ENCODE data around the gene EIF2S3B.

EIF2S3B gene

DNA sequence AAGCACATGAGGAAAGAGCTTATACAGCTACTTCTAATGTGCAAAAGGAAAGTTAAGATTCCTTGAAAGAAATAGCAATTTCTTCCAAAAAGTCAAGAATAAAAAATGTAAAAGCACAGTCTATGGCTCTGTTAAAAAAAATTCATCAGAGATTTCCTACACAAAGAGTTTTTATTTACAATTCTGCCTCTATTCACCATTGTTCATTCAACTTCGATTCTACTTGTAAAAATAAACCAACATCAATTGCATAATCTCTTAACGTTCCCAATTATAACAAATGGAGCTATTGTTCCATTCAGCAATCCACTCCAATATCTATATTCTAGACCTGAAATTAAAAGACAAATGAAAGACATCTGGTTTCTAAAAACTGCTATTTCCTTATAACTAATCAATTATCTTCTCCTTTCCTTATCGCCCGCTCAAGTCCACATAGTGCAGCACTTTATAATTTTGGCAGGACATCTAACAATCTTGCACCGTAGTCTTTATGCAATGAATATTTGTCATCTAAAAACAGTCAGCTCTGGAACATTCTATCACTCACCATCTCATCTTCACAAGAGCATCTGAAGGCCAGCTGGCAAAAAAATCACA lies 6.2 kb downstream of the EIF2S3B start:
- no peak overlapping the region for H3K27ac Mint-ChIP-seq (ENCODE audit: low read depth)
- H3K27me3 Mint-ChIP-seq, result no peaks in the 10 kb centered on the region
- no peak for ATAC-seq (replicated peaks; ENCODE audit: extremely low read depth, poor library complexity, severe bottlenecking)
- H3K9me3 Mint-ChIP-seq, result no peaks in the 10 kb centered on the region
- H3K4me1 Mint-ChIP-seq, result no peaks in the 10 kb centered on the region
- no peaks in the 10 kb centered on the region for H3K36me3 Mint-ChIP-seq (ENCODE audit: insufficient read depth)
- DNase-seq (ENCODE audit: low spot score in 2 of 2), result no peak
- H3K4me3 Mint-ChIP-seq, result no peak overlapping the region

DNA sequence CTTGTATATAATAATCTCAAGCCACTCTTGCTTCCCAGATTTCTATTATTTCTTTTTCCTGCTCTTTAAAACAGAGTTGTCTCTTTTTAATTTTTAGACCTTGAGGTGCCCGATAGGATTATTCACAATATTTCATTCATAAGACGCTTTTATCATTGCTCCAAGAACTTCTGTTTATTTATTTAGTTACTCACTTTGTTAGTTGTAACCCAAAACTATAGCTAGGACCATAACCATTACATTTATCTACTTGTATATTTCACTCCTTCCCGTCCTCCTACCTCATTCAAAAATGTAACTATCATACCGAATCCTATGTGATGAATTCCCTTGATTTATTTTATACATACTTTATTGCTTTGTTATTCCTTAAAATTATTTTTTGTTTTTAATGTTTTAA lies 7.1 kb downstream of the EIF2S3B start:
- DNase-seq (ENCODE audit: low spot score in 2 of 2) (no peak), ATAC-seq (replicated peaks; ENCODE audit: extremely low read depth, poor library complexity, severe bottlenecking) (no peak)
- Mint-ChIP-seq H3K4me3 (no peak overlapping the region), H3K27ac (ENCODE audit: low read depth) (no peak overlapping the region), H3K27me3 (no peaks in the 10 kb centered on the region), H3K9me3 (no peaks in the 10 kb centered on the region), H3K36me3 (ENCODE audit: insufficient read depth) (no peaks in the 10 kb centered on the region), H3K4me1 (no peaks in the 10 kb centered on the region)

DNA sequence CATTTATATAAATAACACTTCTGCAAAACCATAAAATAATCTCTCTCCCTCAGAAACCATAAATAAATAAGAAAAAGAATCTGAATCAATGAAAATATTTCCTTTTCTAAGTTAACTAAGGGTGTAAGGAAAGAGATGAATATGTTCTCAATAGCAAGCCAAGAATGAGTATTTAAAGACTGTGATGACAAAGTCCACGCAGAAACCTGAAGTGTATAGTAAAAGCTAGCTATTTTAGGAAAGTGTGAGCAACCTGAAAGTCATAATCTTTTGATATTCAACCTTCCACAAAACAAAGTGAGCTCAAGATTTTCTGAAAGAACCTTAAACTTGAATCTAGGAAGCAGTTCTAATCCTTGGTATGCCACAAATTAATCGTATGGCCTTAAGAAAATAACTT lies 15.9 kb downstream of the EIF2S3B start:
- H3K27ac Mint-ChIP-seq (ENCODE audit: low read depth), result no peak overlapping the region
- no peak for ATAC-seq (replicated peaks; ENCODE audit: extremely low read depth, poor library complexity, severe bottlenecking)
- H3K27me3 Mint-ChIP-seq, result no peaks in the 10 kb centered on the region
- no peaks in the 10 kb centered on the region for H3K4me1 Mint-ChIP-seq
- no peak overlapping the region for H3K4me3 Mint-ChIP-seq
- no peaks in the 10 kb centered on the region for H3K9me3 Mint-ChIP-seq
- H3K36me3 Mint-ChIP-seq (ENCODE audit: insufficient read depth), result no peaks in the 10 kb centered on the region
- DNase-seq (ENCODE audit: low spot score in 2 of 2), result no peak

GRCh38 chr12:10528174-10528953 lies 22.7 kb downstream of the EIF2S3B start:
- H3K27ac Mint-ChIP-seq (ENCODE audit: low read depth), result no peak overlapping the region
- H3K4me1 Mint-ChIP-seq, result peaks cover 6% of the 10 kb centered on the region
- ATAC-seq (replicated peaks; ENCODE audit: extremely low read depth, poor library complexity, severe bottlenecking) (no peak), DNase-seq (ENCODE audit: low spot score in 2 of 2) (no peak)
- H3K9me3 Mint-ChIP-seq, result no peaks in the 10 kb centered on the region
- peaks cover 3% of the 10 kb centered on the region for H3K36me3 Mint-ChIP-seq (ENCODE audit: insufficient read depth)
- no peak overlapping the region for H3K4me3 Mint-ChIP-seq
- no peaks in the 10 kb centered on the region for H3K27me3 Mint-ChIP-seq

DNA sequence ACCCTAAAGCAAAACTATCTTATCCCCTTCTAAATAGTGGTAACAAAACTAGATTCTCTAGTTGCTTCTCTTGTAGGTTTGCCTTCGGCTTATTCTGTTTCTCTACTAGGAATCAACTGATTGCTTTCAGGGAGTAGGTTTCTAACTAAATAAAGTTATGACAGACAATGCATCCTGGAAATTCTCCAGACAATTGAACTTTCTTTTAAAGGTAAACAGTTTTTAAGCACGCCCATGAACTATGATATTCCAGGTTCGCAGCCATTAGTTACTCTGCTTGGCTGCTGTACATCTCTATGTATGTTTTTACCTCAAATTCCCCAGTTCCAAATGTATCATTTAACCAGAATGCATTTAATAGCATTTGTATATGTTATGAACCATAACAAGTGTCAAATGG lies 23.9 kb downstream of the EIF2S3B start:
- DNase-seq (ENCODE audit: low spot score in 2 of 2), result no peak
- peaks cover 6% of the 10 kb centered on the region for H3K4me1 Mint-ChIP-seq
- H3K9me3 Mint-ChIP-seq, result no peaks in the 10 kb centered on the region
- no peak for ATAC-seq (replicated peaks; ENCODE audit: extremely low read depth, poor library complexity, severe bottlenecking)
- no peak overlapping the region for H3K4me3 Mint-ChIP-seq
- no peaks in the 10 kb centered on the region for H3K27me3 Mint-ChIP-seq
- H3K27ac Mint-ChIP-seq (ENCODE audit: low read depth), result no peak overlapping the region
- H3K36me3 Mint-ChIP-seq (ENCODE audit: insufficient read depth), result peaks cover 4% of the 10 kb centered on the region

DNA sequence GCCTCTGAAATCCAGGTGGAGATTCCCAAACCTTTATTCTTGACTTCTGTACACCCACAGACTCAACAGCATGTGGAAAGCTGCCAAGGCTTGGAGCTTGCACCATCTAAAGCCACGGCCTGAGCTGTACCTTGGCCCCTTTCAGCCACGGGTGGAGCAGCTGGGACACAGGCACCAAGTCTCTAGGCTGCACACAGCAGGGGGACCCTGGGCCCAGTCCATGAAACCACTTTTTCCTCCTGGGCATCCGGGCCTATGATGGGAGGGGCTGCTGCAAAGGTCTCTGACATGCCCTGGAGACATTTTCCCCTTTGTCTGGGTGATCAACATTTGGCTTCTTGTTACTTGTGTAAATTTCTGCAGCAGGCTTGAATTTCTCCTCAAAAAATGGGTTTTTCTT lies 32.0 kb downstream of the EIF2S3B start:
- Mint-ChIP-seq H3K27me3 (no peaks in the 10 kb centered on the region), H3K9me3 (no peaks in the 10 kb centered on the region), H3K4me1 (peaks cover 15% of the 10 kb centered on the region), H3K27ac (ENCODE audit: low read depth) (no peak overlapping the region), H3K36me3 (ENCODE audit: insufficient read depth) (peaks cover 4% of the 10 kb centered on the region), H3K4me3 (no peak overlapping the region)
- ATAC-seq (replicated peaks; ENCODE audit: extremely low read depth, poor library complexity, severe bottlenecking) (no peak), DNase-seq (ENCODE audit: low spot score in 2 of 2) (no peak)

DNA sequence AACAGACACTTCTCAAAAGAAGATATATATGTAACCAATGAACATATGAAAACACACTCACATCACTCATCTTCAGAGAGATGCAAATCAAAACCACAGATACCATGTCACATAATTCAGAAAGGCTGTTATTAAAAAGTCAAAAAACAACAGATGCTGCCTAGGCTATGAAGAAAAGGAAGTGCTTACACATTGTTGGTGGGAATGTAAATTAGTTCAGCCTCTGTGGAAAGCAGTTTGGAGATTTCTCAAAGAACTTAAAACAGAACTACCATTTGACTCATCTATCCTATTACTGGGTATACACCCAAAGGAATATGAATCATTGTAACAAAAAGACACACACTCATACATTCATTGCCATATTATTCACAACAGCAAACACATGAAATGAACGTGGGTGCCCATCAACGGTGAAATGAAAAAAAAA lies 35.1 kb downstream of the EIF2S3B start:
- peak; percentile 84 for ATAC-seq (replicated peaks; ENCODE audit: extremely low read depth, poor library complexity, severe bottlenecking)
- Mint-ChIP-seq H3K36me3 (ENCODE audit: insufficient read depth) (no peaks in the 10 kb centered on the region), H3K27me3 (no peaks in the 10 kb centered on the region), H3K4me3 (no peak overlapping the region), H3K27ac (ENCODE audit: low read depth) (peak overlapping the region; percentile 62), H3K9me3 (no peaks in the 10 kb centered on the region), H3K4me1 (peaks cover 15% of the 10 kb centered on the region)
- no peak for DNase-seq (ENCODE audit: low spot score in 2 of 2)

- H3K27ac Mint-ChIP-seq (ENCODE audit: low read depth), result no peak overlapping the region
- no peaks in the 10 kb centered on the region for H3K27me3 Mint-ChIP-seq
- no peak for ATAC-seq (replicated peaks; ENCODE audit: extremely low read depth, poor library complexity, severe bottlenecking)
- no peaks in the 10 kb centered on the region for H3K36me3 Mint-ChIP-seq (ENCODE audit: insufficient read depth)
- peaks cover 24% of the 10 kb centered on the region for H3K4me1 Mint-ChIP-seq
- H3K9me3 Mint-ChIP-seq, result no peaks in the 10 kb centered on the region
- no peak overlapping the region for H3K4me3 Mint-ChIP-seq
- no peak for DNase-seq (ENCODE audit: low spot score in 2 of 2)
Measured at GRCh38 chr12:10543499-10543898, 37.8 kb downstream of the EIF2S3B start.

DNA sequence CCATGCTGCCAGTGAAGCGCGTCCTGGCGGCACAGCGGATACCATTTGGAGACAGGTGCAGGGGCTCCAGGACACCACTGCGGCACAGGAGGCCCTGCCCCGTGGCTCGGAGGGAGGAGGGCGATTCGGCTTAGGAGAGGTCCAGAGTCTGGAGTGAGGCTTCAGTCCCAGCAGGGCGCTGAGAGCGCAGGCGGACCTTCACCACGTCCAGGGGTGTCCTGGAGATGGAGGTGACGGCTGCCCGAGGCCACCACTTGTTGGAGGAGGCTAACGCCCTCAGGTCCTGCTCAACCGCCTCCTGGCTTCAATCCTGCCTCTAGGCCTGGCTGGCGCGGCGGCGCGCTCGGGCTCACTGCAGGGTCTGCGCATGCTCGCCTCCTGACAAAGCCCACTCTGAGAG lies 45.7 kb downstream of the EIF2S3B start:
- ATAC-seq (replicated peaks; ENCODE audit: extremely low read depth, poor library complexity, severe bottlenecking) (no peak), DNase-seq (ENCODE audit: low spot score in 2 of 2) (no peak)
- no peak overlapping the region for H3K27ac Mint-ChIP-seq (ENCODE audit: low read depth)
- peaks cover 46% of the 10 kb centered on the region for H3K4me1 Mint-ChIP-seq
- no peak overlapping the region for H3K4me3 Mint-ChIP-seq
- no peaks in the 10 kb centered on the region for H3K27me3 Mint-ChIP-seq
- peaks cover 19% of the 10 kb centered on the region for H3K36me3 Mint-ChIP-seq (ENCODE audit: insufficient read depth)
- H3K9me3 Mint-ChIP-seq, result no peaks in the 10 kb centered on the region

GRCh38 chr12:10553148-10553547 lies 47.5 kb downstream of the EIF2S3B start:
- Mint-ChIP-seq H3K27ac (ENCODE audit: low read depth) (peak overlapping the region; percentile 98), H3K4me3 (peak overlapping the region; percentile 80), H3K4me1 (peaks cover 52% of the 10 kb centered on the region), H3K36me3 (ENCODE audit: insufficient read depth) (peaks cover 29% of the 10 kb centered on the region), H3K9me3 (no peaks in the 10 kb centered on the region), H3K27me3 (no peaks in the 10 kb centered on the region)
- DNase-seq (ENCODE audit: low spot score in 2 of 2) (no peak), ATAC-seq (replicated peaks; ENCODE audit: extremely low read depth, poor library complexity, severe bottlenecking) (no peak)

DNA sequence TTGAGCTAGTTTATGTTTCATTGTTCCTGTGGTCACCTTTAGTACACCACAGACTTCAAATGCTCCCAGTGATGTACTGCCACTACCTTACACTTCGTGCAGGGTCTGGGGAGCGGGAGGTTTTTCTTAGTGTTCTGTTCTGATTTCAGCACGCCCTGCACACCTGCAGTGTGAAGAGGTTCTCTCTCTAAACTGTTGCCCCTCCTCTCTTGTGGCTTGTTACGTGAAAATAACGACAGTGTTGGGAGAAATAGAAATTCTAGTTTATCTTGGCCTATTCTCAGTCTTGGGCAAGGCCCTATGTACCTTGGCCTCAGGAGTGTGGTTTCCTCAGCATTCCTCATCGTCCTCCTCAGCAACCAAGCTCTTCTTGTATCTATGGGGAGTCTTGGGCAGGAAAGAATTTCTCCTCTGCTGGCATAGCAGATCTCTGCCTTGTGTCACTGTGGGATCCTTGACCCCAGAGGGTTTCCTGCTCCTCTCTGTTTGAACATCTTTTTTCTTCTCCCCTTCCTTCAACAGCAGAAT lies 48.6 kb downstream of the EIF2S3B start:
- no peaks in the 10 kb centered on the region for H3K9me3 Mint-ChIP-seq
- H3K36me3 Mint-ChIP-seq (ENCODE audit: insufficient read depth), result peaks cover 30% of the 10 kb centered on the region
- ATAC-seq (replicated peaks; ENCODE audit: extremely low read depth, poor library complexity, severe bottlenecking) (peak; percentile 69), DNase-seq (ENCODE audit: low spot score in 2 of 2) (peak; percentile 27 to 56)
- H3K27me3 Mint-ChIP-seq, result no peaks in the 10 kb centered on the region
- H3K27ac Mint-ChIP-seq (ENCODE audit: low read depth), result peak overlapping the region; percentile 98
- peaks cover 63% of the 10 kb centered on the region for H3K4me1 Mint-ChIP-seq
- H3K4me3 Mint-ChIP-seq, result peak overlapping the region; percentile 80

DNA sequence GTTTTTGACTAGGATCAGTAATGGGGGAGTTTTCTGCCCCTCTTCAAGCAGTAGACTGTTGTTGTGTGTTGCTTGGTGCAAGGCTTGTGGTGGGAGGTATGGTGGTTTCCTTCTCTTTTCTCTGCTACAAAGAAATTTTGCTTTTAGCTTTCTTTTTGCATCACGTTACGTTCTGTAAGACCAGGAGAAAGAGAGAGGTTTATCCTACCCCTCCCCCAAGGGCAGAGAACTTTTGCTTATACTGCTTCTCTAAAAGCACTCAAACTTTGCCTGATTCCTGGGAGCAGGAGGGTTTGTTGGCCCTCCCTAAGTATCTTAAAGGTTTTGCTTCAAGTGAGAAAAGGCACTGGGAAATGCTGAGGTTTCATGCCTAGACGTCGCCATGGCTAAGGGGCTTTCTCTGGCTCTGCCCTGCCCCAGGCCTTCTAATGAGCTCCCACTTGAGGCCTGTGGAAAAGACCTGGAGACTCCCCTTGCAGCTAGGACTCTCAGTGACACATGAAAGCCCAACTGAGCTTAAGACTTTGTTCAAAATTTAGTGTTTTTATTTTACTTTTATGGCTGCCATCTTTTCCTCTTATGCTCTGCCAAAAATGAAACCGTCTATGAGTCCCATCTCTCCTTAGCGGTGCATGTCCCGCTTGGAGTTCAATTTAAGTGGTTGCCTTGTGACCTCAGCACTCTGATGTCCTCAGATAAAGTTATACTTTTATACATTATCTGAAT lies 49.2 kb downstream of the EIF2S3B start:
- H3K27ac Mint-ChIP-seq (ENCODE audit: low read depth), result peak overlapping the region; percentile 98
- peak overlapping the region; percentile 80 for H3K4me3 Mint-ChIP-seq
- no peaks in the 10 kb centered on the region for H3K9me3 Mint-ChIP-seq
- H3K4me1 Mint-ChIP-seq, result peaks cover 67% of the 10 kb centered on the region
- peak; percentile 74 for ATAC-seq (replicated peaks; ENCODE audit: extremely low read depth, poor library complexity, severe bottlenecking)
- DNase-seq (ENCODE audit: low spot score in 2 of 2), result peak in 1 of 2 donors; percentile 30
- H3K27me3 Mint-ChIP-seq, result no peaks in the 10 kb centered on the region
- peaks cover 31% of the 10 kb centered on the region for H3K36me3 Mint-ChIP-seq (ENCODE audit: insufficient read depth)

Data from central memory CD8-positive, alpha-beta T cell (primary cell).